Measurements from ENCODE around the gene SH3GL2.

DNA sequence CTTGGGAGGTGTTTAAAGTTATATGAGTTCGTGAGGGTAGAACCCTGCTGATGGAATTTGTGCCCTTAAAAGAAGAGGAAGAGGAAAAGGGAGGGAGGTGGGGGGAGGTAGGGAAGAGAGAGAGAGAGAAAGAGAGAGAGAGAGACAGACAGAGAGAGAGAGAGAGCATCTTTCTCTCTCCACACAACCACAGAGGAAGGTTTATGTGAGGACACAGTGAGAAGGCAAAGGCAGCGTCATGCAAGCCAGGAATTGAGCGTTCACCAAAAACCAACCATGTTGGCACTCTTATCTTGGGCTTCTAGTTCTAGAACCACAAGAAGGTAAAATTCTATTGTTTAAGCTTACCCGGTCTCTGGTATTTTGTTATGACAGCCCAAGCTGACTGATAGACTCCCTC is 152.4 kb downstream of the SH3GL2 start:
- TF ChIP-seq POLR2A (IDR thresholded peaks at IDR 0.05), result no peak
- TF ChIP-seq EP300 (IDR thresholded peaks at IDR 0.05), result no peak
- TF ChIP-seq, protein P1, sequence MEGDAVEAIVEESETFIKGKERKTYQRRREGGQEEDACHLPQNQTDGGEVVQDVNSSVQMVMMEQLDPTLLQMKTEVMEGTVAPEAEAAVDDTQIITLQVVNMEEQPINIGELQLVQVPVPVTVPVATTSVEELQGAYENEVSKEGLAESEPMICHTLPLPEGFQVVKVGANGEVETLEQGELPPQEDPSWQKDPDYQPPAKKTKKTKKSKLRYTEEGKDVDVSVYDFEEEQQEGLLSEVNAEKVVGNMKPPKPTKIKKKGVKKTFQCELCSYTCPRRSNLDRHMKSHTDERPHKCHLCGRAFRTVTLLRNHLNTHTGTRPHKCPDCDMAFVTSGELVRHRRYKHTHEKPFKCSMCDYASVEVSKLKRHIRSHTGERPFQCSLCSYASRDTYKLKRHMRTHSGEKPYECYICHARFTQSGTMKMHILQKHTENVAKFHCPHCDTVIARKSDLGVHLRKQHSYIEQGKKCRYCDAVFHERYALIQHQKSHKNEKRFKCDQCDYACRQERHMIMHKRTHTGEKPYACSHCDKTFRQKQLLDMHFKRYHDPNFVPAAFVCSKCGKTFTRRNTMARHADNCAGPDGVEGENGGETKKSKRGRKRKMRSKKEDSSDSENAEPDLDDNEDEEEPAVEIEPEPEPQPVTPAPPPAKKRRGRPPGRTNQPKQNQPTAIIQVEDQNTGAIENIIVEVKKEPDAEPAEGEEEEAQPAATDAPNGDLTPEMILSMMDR (IDR thresholded peaks at IDR 0.05), result no peak
